ENCODE measurements around the gene RPP40. TPM values are rescaled to one million over a fixed set of nuclear protein-coding genes. Genes with fewer than 3 reads are reported as not detected.

RPP40 gene
- total RNA-seq, 1 donor from 2014 or later, result 4.2 TPM

DNA sequence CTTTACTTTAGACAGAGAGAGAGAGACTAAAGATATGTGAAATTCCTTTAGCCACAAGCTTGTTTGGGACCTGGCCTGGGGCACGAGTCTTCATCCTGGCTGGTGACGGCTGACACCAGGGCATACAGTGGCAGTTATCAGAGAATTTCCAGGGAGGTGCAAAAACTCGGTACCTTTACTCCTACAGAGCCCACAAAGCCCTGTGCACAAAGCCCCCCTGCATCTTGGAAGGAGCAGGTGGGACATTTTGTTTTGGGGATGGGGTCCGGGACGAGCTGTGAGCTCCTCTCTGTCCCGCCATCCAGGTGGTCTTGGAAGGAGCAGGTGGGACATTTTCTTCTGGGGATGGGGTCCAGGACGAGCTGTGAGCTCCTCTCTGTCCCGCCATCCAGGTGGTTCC lies 28.9 kb downstream of the RPP40 start:
- intact Hi-C loops (cut with DNase I), result no loop called here
- ATAC-seq (no peak), DNase-seq (ENCODE audit: low spot score) (no peak)

DNA sequence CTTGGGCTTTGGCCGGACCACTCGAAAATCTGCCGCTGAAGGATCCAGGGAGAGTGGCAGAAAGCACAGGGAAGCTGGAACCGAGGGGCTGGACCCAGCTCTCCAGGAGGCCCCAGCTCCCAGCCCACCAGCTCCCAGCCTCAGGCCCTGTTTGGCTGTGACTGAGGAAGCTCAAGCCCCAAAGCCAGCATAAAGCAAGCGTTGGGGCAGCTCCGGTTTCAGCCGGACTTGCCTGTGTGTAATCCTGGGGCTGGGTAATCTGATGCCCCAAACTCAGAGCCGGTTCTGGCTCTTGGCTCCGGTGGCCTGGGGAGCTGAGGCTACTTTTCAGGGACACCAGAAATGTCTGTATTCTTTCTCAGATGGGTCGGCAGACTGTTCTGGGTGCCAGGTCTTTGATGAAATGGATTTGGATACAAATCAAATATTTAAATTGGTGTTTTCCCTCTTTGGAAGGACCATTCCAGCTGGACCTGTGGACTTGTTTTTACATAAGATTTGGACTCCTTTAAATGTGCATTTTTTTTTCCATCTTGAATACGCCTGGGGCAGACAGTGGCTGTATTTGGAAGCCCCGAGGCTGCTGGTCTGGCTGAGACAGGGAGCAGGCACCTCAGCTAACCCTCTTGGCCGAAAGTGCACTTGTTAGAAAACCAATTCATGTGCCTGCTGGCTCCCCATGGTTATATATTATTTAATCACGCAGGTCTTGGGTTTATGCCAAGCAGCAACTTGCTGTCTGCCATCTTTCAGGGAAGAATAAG lies 29.7 kb downstream of the RPP40 start:
- DNase-seq (ENCODE audit: low spot score) (no peak), ATAC-seq (peak; percentile 92)
- intact Hi-C loops (cut with DNase I), result no loop called here

DNA sequence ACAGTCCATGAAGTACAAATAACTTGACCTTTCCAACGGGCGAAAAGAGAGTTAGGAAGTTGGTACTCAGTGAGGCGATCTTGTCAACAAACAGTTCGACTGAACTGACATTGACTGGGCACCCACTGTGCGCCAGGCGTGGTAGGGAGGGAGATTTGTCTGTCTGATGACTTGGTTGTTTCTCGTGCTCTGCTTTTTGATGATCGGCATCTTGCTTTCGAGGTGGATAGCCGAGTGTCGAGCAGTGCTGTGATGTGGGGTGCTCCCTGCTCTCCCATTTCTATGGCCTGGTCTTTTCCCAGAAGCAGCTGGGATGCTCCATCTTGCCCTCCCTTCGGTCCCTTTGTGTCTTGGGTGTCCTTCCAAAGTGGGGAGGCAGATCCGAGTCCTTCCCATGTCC lies 30.4 kb downstream of the RPP40 start:
- ATAC-seq (no peak), DNase-seq (ENCODE audit: low spot score) (no peak)
- intact Hi-C loops (cut with DNase I), result no loop called here

DNA sequence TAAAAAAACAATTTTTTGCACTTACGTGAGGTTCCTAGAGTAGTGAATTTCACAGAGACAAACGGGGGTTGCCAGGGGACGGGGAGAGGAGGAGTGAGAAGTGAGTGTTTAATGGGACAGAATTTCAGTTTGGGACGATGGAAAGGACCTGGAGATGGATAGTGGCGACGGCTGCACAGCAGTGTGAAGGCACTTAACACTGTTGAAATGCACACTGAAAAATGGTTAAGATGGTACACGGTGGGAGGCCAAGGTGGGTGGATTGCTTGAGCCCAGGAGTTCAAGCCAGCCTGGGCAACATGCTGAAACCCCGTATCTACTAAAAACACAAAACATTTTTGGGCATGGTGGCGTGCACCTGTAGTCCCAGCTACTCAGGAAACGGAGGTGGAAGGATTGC lies 31.4 kb downstream of the RPP40 start:
- ATAC-seq (no peak), DNase-seq (ENCODE audit: low spot score) (no peak)
- intact Hi-C loops (cut with DNase I), result no loop called here

DNA sequence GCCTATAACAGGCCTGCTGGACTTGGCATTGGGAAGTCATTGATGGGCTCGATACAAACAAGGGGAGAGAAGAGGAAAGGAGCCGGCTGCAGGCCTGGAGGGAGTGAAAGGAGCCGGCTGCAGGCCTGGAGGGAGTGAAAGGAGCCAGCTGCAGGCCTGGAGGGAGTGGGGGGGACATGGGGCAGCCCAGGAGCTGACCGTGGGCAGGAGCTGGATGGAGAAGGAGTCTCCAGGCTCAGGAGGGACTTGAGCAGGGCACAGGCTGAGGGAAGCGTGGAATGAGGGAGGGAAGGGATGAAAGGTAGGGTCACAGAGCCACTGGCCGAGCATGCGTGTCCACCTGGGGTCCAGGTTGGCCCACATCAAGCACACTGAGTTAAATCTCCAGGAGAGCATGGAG lies 32.0 kb downstream of the RPP40 start:
- DNase-seq (ENCODE audit: low spot score), result no peak
- no peak for ATAC-seq
- intact Hi-C loops (cut with DNase I), result no loop called here

DNA sequence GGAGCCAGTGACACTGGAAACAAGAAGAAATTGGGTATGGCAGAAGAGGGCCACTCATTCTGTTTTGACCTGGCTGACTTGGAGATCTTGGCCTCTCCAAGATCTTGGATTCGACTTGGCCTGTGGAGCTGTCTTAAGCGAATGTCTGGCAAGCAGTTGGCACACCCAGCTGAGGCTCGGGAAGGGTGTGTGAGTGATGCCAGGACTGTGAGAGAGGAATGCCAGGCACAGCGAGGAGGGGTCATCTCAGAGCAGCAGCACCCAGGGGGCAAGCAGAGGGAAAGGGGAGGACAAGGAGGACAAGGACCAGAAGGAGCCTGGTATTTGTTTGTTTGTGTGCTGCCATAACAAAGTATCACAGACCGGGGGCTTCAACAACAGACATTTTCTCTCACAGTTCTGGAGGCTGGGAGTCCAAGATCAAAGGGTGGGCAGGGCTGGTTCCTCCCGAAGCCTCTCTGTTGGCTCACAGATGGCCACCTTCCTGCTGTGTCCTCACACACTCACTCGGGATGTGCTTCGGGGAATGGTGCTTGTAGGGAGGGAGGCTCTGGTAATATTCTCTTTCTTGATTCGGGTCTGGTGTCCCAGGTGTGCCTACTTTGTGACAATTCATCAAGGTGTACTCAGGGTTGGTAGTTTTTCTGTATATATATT lies 33.0 kb downstream of the RPP40 start:
- intact Hi-C loops (cut with DNase I), result no loop called here
- DNase-seq (ENCODE audit: low spot score) (no peak), ATAC-seq (no peak)

DNA sequence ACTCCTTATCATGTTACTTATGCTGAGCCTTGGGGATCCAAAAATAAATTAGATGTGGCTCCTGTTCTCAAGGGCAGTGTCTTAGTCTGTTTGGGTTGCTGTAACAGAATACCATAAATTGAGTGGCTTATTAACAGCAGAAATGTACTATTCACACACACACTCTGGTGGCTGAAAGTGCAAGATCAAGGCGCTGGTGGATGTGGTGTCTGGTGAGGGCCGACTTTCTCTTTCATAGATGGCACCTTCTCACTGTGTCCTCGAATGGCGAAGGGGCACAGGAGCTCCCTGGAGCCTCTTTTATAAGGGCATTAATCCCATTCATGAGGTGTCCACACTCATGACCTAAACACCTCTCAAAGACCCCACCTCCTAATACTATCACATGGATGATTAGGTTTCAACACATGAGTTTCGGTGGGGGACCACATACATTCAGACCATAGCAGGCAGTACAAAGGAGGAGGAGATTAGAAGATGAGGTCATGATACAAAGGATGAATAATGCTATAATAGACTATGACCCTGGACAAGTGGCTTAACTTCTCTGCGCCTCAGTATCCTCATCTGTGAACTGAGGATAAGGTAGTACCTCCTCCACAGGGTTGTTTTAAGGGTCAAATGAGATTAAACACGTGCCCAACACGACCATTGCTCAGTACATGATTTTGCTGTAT lies 34.1 kb downstream of the RPP40 start:
- DNase-seq (ENCODE audit: low spot score) (no peak), ATAC-seq (no peak)
- intact Hi-C loops (cut with DNase I), result no loop called here

DNA sequence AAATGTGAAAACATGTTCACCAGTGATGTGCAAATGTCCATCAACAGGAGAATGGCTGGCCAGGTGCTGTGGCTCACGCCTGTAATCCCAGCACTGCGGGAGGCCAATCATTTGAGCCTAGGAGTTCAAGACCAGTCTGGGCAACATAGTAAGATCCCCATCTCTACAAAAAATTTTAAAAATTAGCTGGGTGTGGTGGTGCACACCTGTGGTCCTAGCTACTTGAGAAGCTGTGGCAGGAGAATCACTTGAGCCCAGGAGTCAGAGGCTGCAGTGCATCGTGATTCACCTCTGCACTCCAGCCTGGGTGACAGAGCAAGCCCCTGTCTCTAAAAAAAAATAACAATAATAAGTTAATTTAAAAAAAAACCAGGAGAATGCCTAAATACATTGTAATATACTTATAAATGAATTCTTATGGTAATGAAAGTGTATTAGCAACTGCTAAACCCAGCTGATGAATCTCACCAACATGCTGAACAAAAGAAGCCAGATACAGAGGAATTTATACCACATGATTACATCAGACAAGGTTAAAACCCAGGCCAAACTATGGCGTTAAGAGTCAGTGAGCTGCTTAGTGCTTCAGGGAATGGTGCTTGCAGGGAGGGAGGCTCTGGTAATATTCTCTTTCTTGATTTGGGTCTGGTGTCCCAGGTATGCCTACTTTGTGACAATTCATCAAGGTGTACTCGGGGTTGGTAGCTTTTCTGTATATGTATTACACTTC lies 36.4 kb downstream of the RPP40 start:
- intact Hi-C loops (cut with DNase I), result no loop called here
- ATAC-seq, result no peak
- no peak for DNase-seq (ENCODE audit: low spot score)

DNA sequence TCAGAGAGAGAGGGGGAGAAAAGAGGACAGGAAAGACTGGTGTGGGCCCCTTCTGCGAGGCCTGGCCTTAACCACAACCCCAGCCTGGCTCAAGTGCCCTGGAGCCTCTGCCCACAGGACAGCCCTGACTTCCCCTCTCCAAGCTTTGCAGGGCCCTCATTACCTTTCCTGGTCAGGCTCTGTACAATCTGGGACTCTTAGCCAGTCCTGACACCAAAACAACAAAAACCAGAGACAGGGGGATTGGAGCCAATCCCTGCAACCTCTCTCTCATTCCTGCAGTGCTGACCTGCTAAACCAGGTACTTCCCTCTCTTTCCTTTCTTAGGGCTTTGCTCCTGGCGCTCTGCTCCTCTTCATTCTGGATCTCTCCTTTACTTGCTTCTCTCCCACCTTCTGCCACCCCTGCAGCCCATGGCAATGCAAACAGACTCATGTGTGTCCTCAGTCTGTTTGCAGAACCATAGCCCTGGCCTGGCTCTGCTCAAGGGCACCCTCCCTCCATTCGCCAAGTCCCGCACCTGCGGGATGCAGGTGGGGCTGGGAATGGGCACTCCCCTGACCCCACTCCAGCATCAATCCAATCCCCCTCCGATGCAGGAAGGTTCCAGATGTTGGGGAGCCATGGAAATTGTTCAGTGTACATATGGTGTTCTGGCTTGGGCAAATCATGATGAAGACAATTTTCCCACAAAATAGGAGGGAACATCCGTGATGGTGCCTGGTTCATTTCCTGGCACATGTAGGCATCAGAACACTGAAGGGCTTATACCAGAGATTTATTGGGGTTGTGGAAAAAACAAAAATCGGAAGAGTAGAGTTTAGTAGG lies 38.1 kb downstream of the RPP40 start:
- no peak for DNase-seq (ENCODE audit: low spot score)
- ATAC-seq, result no peak
- intact Hi-C loops (cut with DNase I), result no loop called here

DNA sequence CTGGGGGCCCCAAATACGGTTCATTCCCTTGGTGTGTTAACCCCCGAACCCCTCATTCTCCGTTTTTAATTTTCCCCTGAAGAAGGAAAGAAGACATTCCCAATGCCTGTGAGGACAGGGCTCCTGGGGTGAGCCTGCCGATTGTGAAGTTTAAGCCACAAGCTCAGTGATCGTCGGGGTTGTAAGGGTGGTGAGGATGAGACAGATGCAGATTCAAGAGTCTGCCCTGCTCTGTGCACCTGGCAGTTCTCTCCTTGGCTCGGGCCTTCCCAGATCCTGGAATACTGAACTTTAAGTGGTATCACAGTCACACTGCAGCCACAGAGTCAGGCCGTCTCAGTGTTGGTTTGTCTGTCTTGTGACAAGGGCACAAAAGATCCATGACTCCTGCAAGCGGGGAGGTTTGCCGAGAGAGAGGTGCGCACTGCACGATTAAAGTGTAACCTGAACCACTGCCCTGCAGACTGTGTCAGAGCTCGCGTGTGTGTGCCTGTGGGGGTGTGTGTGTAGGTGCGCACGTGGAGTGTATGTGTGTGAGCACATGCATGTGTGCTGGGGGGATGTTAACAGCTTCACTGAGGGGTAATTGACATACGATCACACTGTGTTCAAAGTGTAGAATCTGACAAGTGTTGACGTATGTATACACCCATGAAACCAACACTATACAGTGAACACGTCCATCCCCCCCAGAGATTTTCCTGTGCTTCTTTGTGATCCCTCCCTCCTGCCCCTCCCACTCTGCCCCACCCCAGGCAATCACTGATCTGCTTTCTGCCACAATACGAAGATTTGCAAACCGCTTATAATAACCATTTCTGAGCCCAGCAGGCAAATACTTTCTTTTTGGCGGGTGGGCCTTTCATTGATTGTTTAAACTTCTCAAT lies 38.9 kb downstream of the RPP40 start:
- DNase-seq (ENCODE audit: low spot score) (no peak), ATAC-seq (no peak)
- intact Hi-C loops (cut with DNase I), result no loop called here

DNA sequence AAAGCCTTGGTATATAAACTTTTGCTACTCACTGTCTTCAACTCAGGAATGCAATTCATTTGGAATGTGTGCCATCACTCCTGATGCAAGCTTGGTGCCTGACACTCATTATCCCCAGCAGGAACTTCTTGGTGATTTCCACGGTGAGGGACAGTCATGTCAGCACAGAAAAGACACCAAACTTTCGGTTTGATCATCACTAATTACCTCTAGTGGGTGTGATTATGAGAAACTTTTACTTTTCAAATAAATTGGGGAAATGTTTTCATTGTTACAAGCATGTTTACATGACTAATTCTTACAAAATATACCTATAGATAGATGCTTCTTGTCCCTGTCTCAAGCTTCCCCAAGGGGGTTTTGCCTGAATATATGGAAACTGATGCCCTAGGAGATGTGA lies 40.9 kb downstream of the RPP40 start:
- no peak for DNase-seq (ENCODE audit: low spot score)
- intact Hi-C loops (cut with DNase I), result no loop called here
- no peak for ATAC-seq

DNA sequence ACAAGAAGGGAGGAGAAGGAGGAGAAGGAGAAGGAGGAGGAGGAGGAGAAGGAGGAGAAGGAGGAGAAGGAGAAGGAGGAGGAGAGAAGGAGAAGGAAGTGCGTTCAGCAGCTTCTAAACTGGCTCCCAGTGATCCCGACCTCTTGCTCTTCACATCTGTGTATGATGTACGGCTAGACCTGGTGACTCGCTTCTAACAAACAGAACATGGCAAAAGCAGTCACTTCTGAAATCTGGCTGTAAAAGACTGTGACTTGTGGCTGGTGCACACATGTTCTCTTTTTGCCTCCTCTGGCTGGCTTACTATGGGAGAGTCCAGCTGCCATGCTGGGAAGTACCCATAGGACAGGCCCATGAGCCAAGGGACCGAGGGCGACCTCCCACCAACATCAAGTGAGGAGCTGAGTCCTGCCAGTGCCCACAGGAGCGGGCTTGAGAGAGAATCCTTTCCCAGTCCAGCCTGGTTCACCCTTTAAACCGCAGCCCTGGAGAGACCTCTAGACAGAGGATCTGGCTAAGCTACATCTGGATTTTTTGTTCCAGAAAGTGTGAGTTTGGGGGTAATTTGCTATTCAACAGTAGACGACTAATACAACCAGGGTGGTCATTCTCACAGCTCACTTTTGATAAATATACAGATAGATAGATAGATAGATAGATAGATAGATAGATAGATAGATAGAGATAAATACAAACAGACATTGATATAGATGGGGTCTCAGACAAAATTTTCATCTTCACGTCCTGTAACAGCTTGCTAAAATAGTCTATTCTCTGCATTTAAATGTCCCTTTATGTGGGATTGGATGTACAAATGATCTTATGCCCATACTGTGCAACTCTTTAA lies 42.3 kb downstream of the RPP40 start:
- intact Hi-C loops (cut with DNase I), result no loop called here
- DNase-seq (ENCODE audit: low spot score) (no peak), ATAC-seq (no peak)

DNA sequence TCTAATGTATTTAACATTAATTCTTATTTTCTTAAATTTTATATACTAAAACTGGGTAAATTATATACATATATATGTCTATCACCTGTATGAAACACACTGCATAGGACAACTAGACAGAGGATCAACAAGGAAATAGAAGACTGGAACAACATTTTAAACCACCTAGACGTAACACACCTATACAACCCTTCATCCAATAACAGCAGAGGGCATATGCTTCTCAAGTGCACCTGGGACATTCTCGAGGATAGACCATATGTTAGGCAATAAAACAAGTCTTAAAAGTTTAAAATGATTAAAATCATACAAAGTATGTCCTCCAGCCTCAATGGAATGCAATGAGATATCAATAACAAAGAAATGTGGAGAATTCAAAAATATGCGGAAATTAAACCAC lies 45.2 kb downstream of the RPP40 start:
- intact Hi-C loops (cut with DNase I), result no loop called here
- ATAC-seq (no peak), DNase-seq (ENCODE audit: low spot score) (no peak)

DNA sequence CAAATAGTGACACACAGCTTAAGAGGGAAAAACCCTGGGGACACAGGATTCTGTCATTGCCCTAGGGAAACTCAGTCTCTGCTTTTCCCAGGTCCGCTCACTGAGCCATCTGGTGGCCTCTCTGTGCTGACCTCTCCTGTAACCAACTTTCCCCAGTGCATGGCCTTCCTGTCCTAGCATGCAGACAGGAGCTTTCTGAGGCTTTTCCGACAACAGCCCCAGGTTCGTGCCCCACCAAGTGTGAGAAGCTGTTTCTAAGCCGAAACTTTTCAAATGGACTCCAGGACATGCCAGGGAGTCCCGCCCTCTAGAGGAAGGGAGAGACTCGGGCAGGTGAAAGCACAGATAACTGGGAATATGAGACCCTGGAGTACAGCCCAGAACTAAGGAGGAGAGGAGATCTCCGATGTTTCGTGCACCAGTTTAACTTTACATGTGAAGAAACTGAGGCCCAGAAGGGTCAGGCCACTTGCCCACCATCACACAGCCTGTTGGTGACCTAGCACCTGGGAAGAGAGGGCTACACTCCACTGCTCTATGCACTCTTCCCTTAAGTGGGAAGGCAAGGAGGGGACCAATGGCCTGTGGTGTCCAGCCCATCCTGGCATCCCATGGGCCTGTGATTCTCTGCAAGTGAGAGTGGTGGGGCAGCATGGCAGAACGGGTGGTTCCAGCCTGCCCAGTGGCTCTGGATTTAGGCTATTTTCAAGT lies 46.2 kb downstream of the RPP40 start:
- intact Hi-C loops (cut with DNase I), result no loop called here
- no peak for ATAC-seq

DNA sequence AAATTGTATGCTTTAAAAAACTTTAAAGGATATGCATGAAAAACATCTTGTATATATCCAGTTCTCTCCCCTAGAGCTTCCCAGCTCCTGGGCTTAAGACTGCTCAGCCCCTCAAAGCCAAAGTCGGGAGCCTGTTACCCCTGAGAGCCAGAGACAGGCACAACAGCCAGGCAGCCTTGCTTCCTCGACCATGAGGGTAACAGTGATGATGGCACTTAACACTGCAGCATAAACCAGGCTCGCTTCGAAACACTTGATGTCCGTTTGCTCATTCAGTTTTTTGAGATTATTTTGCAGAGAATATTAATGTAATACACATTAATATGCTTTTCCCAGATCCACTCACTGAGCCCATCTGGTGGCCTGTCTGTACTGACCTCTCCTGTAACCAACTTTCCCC lies 47.2 kb downstream of the RPP40 start:
- intact Hi-C loops (cut with DNase I), result no loop called here
- DNase-seq (ENCODE audit: low spot score) (no peak), ATAC-seq (no peak)

More for the DNA sequence above, 46.2 kb downstream of the RPP40 start:
- DNase-seq (ENCODE audit: low spot score), result no peak

DNA sequence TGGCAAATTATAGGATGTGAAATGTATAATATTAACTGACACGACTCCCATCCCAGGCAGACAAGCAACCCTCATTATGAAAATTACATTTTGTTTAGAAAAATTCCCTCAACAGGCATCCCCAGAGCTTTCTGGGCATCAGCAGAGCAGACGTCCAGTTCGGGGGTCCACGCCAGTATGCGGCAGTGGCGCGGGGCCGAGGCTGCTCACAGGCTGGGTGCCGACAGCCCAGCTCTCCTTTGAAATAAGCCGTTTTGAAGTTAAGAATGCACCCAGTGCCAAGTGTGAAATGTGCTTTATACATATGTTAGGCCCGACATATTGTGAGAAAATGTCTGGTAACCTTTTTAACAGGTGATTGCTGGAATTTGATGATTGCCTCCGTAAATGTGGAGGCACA lies 50.4 kb downstream of the RPP40 start:
- intact Hi-C loops (cut with DNase I), result no loop called here
- no peak for DNase-seq (ENCODE audit: low spot score)
- no peak for ATAC-seq
